HepG2 (cell line): ENCODE measurements around the gene FDXACB1. TPM values are rescaled to one million over a fixed set of nuclear protein-coding genes. Genes with fewer than 3 reads are reported as not detected.

Source experiments
- CREM ChIP-seq, 2 experiments: sonication (generic) in 1 of 2; formaldehyde crosslinking in 1 of 2; IDR thresholded peaks; 2 replicates each; pipeline versions ENCODE4 v1.4.0 to v1.6.1; 2016 to 2020; ENCODE audit warnings: antibody characterized with exemption in 1 of 2, mild to moderate bottlenecking in 1 of 2, missing genetic modification reagents in 1 of 2
- DDIT3 ChIP-seq: sonication (generic); formaldehyde crosslinking; IDR thresholded peaks from 2 replicates; pipeline ENCODE4 v1.4.0; 2020; ENCODE audit warnings: mild to moderate bottlenecking, missing genetic modification reagents
- HES4 ChIP-seq: sonication (generic); formaldehyde crosslinking; IDR thresholded peaks from 2 replicates; pipeline ENCODE4 v1.9.0; 2021; ENCODE audit warnings: mild to moderate bottlenecking, missing genetic modification reagents, borderline replicate concordance
- KAT8 ChIP-seq: IDR thresholded peaks from 2 replicates; pipeline ENCODE4 v1.6.1; 2016; ENCODE audit warnings: missing genetic modification reagents, missing compliant biosample characterization
- MLXIP ChIP-seq: sonication (generic); formaldehyde crosslinking; IDR thresholded peaks from 2 replicates; pipeline ENCODE4 v1.9.0; 2021; ENCODE audit warnings: missing genetic modification reagents, borderline replicate concordance
- MYNN ChIP-seq: sonication (generic); formaldehyde crosslinking; IDR thresholded peaks from 2 replicates; pipeline ENCODE4 v1.4.0; 2020; ENCODE audit warnings: mild to moderate bottlenecking, low read depth, missing genetic modification reagents
- PAXIP1 ChIP-seq: sonication (generic); formaldehyde crosslinking; conservative IDR thresholded peaks from 2 replicates; pipeline ENCODE4 v1.4.0; 2020; ENCODE audit warnings: mild to moderate bottlenecking, missing genetic modification reagents, moderate library complexity
- SMAD3 ChIP-seq: sonication (generic); formaldehyde crosslinking; IDR thresholded peaks from 2 replicates; pipeline ENCODE4 v1.4.0; 2020; ENCODE audit warnings: missing genetic modification reagents
- SYNCRIP ChIP-seq: fragments of 200-400 bp; formaldehyde crosslinking; IDR thresholded peaks from 2 replicates; pipeline ENCODE4 v1.6.1; 2018; ENCODE audit warnings: mild to moderate bottlenecking, low read depth, low read length; ENCODE audit not compliant: insufficient read depth
- ZFP36 ChIP-seq: fragments of 150-350 bp; IDR thresholded peaks from 2 replicates; pipeline ENCODE4 v1.6.1; 2018; ENCODE audit warnings: borderline replicate concordance, low read length, low read depth; ENCODE audit not compliant: partially characterized antibody
- ZNF501 ChIP-seq: sonication (generic); formaldehyde crosslinking; IDR thresholded peaks from 2 replicates; pipeline ENCODE4 v1.5.1; 2020; ENCODE audit warnings: mild to moderate bottlenecking, moderate library complexity, missing genetic modification reagents
- ZNF512 ChIP-seq: sonication (generic); formaldehyde crosslinking; IDR thresholded peaks from 2 replicates; pipeline ENCODE4 v1.4.0; 2020; ENCODE audit warnings: mild to moderate bottlenecking, missing genetic modification reagents
- ZNF570 ChIP-seq: sonication (generic); formaldehyde crosslinking; IDR thresholded peaks from 2 replicates; pipeline ENCODE4 v1.4.0; 2020; ENCODE audit warnings: mild to moderate bottlenecking, missing genetic modification reagents, borderline replicate concordance
- ZNF780A ChIP-seq: sonication (generic); formaldehyde crosslinking; IDR thresholded peaks from 2 replicates; pipeline ENCODE4 v1.8.0; 2022; ENCODE audit warnings: mild to moderate bottlenecking, missing genetic modification reagents, moderate library complexity
- polyA plus RNA-seq, 8 experiments: library from polyadenylated mRNA; depleted of rRNA in 3 of 8; stranded (reverse) in 7 of 8; unstranded in 1 of 8; fragments of >200 nt; fragmentation: Illumina TruSeq in 4 of 8; extraction: Trizol in 4 of 8; gene quantifications; 2 replicates each; pipeline versions ENCODE4 v1.2.1 to v1.2.3, GENCODE V29; 2011 to 2016; ENCODE audit warnings: low read depth in 4 of 8, missing spikeins in 1 of 8, mixed read lengths in 1 of 8; ENCODE audit not compliant: insufficient read depth in 1 of 8
- total RNA-seq, 5 experiments: library from RNA; depleted of rRNA; stranded (reverse); fragments of >200 nt; fragmentation: Illumina TruSeq; extraction: Trizol; gene quantifications; 2 replicates each; pipeline ENCODE4 v1.2.3, GENCODE V29; 2016; ENCODE audit warnings: low read depth in 1 of 5
- TF ChIP-seq, protein P1 (sequence below): sonication (generic); formaldehyde crosslinking; IDR thresholded peaks from 2 replicates; pipeline ENCODE4 v1.8.0; 2022; ENCODE audit warnings: mild to moderate bottlenecking, missing genetic modification reagents, borderline replicate concordance
- TF ChIP-seq, protein P2 (sequence below): sonication (generic); formaldehyde crosslinking; IDR thresholded peaks from 2 replicates; pipeline ENCODE4 v1.8.1; 2023; ENCODE audit warnings: mild to moderate bottlenecking, missing genetic modification reagents, borderline replicate concordance

FDXACB1 gene
- total and polyA plus RNA-seq, 2 of the 13 experiments (the other 11 are each of a cell fraction or from before 2014, with no cell fraction given) = 1.1 to 3.4 TPM

DNA sequence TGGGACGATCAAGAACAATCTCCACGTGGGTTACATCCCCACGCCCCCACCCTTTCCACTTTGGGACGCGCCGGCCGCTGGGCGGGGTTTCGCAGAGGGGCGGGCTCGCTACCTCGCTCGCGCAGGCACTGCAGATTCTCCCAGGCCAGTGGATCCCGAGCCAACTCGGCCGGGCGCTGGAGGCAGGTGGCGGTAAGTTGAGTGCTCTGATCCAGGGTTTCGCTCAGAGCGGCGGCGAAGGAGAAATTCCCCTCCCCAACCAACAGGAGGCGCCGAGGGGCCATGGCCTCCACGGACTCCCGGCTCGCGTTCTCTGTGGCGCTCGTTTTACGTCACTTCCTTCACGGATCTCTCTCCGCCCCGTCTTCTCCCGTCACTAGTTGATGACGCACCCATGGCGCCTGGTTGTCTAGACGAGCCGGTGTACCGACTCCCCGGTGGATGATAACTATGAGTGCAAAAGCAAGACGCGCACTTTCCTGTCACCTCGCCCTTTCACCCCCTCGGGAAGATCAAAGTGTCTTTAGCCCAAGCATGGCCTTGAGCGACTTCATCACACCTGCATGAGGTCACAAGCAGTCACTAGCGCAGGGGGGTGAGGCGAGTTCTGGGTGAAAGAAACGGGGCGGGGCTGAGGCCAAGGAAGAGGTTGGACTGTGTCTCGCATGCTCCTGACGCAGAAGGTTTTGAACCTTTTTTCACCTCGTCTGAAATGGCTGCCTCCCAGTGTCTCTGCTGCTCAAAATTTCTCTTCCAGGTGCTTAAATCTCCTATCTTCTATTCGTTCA is at the start of gene FDXACB1, which contains the start of gene CFAP68 (continued):
- TF ChIP-seq, protein P1, sequence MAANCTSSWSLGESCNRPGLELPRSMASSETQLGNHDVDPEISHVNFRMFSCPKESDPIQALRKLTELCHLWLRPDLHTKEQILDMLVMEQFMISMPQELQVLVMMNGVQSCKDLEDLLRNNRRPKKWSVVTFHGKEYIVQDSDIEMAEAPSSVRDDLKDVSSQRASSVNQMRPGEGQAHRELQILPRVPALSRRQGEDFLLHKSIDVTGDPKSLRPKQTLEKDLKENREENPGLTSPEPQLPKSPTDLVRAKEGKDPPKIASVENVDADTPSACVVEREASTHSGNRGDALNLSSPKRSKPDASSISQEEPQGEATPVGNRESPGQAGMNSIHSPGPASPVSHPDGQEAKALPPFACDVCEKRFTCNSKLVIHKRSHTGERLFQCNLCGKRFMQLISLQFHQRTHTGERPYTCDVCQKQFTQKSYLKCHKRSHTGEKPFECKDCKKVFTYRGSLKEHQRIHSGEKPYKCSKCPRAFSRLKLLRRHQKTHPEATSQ (CRISPR knock-in tag) = no peak
- peak; percentile 89; the same call in 1 of the 2 replicates for TF ChIP-seq ZNF501 (CRISPR knock-in tag)
- peak; percentile 71 for TF ChIP-seq PAXIP1
- no peak for TF ChIP-seq ZNF780A
- TF ChIP-seq ZNF512 (CRISPR knock-in tag) = no peak
- TF ChIP-seq ZNF570 = no peak
- no peak; the same call in 1 of the 2 replicates for TF ChIP-seq MYNN (CRISPR knock-in tag)
- TF ChIP-seq CREM (IDR thresholded peaks at IDR 0.05) = peak; percentile 99
- peak; percentile 90 for TF ChIP-seq CREM (CRISPR knock-in tag; IDR thresholded peaks at IDR 0.05)
- TF ChIP-seq SMAD3 (CRISPR knock-in tag) = peak; percentile 91
- TF ChIP-seq HES4 (CRISPR knock-in tag) = peak; percentile 51; the same call in 1 of the 2 replicates
- TF ChIP-seq SYNCRIP = no peak
- TF ChIP-seq ZFP36 = no peak
- TF ChIP-seq KAT8 (CRISPR knock-in tag) = peak; percentile 99
- no peak for TF ChIP-seq MLXIP (CRISPR knock-in tag)
- TF ChIP-seq DDIT3 (CRISPR knock-in tag) = no peak
- TF ChIP-seq, protein P2, sequence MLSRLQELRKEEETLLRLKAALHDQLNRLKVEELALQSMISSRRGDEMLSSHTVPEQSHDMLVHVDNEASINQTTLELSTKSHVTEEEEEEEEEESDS (CRISPR knock-in tag) = no peak
